ENCODE results near the gene TOM1L2.

Gene TOM1L2

GRCh38 chr17:17798010-17798556 is 174.1 kb downstream of the TOM1L2 start:
- no peak for DNase-seq

DNA sequence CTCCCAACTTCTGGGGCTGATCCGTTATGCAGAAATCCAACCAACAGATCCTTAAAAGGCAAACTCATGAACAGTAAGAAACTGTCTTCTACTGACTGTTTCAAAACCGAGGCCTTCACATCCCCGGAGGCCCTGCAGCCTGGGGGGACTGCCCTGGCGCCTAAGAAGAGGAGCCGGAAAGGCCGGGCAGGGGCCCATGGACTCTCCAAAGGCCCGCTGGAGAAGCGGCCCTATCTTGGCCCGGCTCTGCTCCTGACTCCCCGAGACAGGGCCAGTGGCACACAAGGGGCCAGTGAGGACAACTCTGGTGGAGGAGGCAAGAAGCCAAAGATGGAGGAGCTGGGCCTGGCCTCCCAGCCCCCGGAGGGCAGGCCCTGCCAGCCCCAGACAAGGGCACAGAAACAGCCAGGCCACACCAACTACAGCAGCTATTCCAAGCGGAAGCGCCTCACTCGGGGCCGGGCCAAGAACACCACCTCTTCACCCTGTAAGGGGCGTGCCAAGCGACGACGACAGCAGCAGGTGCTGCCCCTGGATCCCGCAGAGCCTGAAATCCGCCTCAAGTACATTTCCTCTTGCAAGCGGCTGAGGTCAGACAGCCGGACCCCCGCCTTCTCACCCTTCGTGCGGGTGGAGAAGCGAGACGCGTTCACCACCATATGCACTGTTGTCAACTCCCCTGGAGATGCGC is 174.9 kb downstream of the TOM1L2 start:
- DNase-seq = no peak

DNA sequence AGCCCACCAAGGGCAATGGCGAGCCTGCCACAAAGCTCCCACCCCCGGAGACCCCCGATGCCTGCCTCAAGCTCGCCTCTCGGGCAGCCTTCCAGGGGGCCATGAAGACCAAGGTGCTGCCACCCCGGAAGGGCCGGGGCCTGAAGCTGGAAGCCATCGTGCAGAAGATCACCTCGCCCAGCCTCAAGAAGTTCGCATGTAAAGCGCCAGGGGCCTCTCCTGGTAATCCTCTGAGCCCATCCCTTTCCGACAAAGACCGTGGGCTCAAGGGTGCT is 175.5 kb downstream of the TOM1L2 start:
- no peak for DNase-seq

DNA sequence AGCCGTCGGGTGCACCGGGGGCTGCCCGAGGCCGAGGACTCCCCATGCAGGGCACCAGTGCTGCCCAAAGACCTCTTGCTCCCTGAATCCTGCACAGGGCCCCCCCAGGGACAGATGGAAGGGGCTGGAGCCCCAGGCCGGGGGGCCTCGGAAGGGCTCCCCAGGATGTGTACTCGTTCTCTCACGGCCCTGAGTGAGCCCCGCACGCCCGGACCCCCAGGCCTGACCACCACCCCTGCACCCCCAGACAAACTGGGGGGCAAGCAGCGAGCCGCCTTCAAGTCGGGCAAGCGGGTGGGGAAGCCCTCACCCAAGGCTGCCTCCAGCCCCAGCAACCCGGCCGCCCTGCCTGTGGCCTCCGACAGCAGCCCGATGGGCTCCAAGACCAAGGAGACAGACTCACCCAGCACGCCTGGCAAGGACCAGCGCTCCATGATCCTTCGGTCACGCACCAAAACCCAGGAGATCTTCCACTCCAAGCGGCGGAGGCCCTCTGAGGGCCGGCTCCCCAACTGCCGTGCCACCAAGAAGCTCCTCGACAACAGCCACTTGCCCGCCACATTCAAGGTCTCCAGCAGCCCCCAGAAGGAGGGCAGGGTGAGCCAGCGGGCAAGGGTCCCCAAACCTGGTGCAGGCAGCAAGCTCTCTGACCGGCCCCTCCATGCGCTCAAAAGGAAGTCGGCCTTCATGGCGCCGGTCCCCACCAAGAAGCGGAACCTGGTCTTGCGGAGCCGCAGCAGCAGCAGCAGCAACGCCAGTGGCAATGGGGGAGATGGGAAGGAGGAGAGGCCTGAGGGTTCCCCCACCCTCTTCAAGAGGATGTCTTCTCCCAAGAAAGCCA is 176.0 kb downstream of the TOM1L2 start:
- no peak for DNase-seq

GRCh38 chr17:17795296-17795695 is 176.9 kb downstream of the TOM1L2 start:
- DNase-seq = no peak

DNA sequence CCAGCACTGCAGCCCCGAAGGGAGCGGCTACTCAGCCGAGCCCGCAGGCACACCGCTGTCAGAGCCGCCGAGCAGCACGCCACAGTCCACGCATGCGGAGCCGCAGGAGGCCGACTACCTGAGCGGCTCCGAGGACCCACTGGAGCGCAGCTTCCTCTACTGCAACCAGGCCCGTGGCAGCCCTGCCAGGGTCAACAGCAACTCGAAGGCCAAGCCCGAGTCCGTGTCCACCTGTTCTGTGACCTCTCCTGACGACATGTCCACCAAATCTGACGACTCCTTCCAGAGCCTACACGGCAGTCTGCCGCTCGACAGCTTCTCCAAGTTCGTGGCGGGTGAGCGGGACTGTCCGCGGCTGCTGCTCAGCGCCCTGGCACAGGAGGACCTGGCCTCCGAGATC is 177.8 kb downstream of the TOM1L2 start:
- no peak for DNase-seq
